ENCODE results near the gene CCL2.

The CCL2 gene

DNA sequence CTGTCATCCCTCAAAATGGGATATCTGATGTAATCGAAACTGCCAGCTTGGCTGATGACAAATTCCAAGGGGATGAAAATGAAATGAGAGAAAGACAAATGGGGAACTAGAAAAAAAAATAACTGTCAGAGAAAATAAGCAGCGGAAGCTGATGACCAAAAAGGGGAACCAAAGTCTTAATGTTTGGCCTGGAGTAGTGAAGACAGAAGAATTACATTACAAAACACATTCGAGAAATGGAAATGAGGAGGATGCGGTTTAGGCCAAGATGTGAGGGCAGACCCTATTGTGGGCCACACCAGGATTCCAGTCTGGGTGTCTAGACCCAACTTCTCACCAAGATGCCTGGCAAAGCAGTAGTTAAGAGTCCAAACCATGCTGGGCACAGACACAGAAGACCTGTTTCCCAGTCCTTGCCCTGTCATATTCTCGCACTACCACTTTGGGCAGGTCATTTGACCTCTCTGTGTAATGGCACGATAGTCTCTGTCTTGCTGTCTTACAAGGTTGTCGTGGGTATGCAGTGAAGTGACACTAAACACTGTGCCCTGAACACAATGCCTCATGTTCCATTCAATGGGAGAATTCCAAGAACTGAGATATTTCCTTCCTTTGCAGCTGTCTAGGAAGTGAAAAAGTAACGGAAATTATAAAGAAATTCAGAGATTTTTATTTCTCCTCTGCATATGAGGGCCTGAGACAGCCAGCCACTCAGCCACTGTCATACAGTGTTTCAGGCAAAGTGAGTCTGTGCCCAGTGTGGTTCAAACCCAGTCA, 12.3 kb upstream of the CCL2 start:
- no peak for DNase-seq

GRCh38 chr17:34243364-34244320, 11.4 kb upstream of the CCL2 start:
- no peak for DNase-seq

GRCh38 chr17:34245351-34245905, 9.7 kb upstream of the CCL2 start:
- DNase-seq, result no peak

DNA sequence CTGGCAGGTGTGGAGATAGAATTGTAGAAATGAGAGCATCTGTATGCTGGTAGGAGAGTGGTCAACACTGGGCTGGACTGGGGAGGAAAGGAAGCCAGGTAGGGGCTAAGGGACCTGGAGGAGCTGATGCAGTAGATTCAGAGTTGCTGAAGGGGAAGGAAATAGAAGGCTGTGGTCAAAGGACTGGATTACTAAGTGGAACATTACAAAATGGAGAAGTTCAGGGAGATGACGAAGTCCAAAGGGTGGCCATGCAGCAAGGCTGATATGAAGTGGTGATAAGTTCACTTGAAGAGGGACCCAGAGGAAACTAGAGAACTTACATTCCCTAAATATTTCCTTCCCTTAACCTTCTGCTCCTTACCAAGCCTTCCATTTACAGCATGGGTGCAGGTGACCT, 8.6 kb upstream of the CCL2 start:
- DNase-seq, result no peak

- DNase-seq, result no peak
Observed at GRCh38 chr17:34246881-34247280, 8.2 kb upstream of the CCL2 start.

DNA sequence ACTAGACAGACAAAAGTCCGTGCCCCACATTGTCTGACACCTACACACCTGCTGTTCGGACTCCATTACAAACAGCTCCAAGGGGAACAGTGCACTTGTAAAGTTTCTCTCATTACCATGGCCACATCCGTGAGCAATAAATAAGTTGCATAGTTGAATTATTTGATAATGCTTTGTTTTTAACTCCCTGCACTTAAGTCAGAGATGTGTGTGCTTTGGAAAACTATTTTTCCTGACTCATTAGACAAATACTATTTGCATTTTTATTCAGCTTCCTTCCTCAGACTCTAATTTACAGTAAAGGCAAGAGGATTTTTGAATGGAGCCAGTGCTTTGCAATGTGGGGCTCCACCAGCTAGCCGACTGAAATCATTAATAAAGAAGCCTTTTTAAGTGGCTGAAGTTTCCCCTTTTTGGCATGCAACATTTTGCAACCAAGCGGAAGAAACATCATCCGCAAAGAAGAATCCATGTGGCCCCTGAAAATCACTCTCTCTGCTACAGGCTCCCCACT, 6.5 kb upstream of the CCL2 start:
- no peak for DNase-seq

DNA sequence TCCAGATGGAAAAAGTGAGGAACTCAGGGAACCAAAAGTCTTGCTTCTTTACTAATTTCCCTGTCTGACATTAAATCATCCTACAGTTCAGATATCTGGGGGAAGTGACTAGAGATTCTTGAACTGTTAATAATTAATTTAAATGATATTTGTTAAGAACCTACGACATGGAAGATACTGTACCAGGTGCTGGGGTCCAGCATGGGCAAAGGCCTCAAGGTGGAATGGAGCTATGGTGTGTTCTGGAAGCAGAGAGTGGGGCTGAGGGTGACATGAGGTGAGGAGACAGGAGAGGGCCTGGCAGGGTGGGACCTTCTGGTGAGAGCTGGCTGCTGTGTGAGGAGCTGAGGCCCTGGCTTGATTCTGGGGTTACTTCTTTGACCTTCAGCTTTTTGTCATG, 6.0 kb upstream of the CCL2 start:
- no peak for DNase-seq

- no peak for DNase-seq
Observed at GRCh38 chr17:34249478-34249877, 5.6 kb upstream of the CCL2 start.

GRCh38 chr17:34251186-34251585, 3.9 kb upstream of the CCL2 start:
- no peak for DNase-seq

DNA sequence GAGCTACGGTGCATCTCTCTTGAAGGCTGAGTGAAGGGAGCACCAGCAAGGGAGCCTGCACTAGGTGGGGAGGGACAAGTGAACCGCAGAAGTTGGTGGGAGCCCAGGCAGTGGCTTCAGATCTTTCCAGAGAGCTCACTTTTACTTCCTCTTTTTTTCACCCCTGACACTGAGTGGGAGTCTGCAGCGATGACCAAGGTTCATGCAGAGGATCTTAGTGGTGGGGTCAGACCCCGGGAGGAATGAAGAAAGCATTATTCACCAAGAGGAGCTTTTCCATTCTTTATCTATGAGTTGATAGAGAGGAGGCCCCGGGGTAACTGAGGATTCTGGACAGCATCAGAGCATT, 3.0 kb upstream of the CCL2 start:
- DNase-seq, result no peak

DNA sequence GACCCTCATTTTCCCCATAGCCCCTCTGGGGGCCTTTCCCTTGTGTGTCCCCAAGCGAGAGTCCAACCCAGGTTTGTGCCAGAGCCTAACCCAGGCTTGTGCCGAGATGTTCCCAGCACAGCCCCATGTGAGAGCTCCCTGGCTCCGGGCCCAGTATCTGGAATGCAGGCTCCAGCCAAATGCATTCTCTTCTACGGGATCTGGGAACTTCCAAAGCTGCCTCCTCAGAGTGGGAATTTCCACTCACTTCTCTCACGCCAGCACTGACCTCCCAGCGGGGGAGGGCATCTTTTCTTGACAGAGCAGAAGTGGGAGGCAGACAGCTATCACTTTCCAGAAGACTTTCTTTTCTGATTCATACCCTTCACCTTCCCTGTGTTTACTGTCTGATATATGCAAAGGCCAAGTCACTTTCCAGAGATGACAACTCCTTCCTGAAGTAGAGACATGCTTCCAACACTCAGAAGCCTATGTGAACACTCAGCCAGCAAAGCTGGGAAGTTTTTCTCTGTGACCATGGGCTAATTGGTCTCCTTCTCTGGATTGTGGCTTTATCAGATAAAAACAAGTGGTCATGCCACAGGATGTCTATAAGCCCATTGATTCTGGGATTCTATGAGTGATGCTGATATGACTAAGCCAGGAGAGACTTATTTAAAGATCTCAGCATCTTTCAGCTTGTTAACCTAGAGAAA, 2.5 kb upstream of the CCL2 start:
- peak; percentile 29 for DNase-seq

GRCh38 chr17:34253139-34253525, 2.0 kb upstream of the CCL2 start:
- no peak for DNase-seq

DNA sequence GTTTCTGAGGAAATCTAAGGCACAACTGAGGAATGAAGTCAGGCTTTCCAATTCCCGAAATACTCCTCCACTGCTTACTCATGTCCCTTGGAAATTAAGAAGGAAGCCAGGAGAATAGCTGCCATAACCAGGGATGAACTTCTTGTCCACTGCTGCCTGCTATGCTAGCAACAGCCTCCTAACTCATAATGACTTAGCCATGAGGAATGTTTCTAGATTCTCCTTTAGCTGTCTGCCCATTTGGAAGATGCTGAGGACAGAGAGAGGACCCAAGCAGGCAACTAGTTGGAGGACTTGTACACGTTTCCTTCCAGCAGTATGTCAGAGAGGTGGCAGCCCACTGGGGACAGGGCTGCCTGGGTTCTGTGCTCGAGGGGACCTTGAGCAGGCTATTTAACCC, 939 bp upstream of the CCL2 start:
- no peak for DNase-seq

GRCh38 chr17:34255381-34255732, 272 bp downstream of the CCL2 start:
- DNase-seq, result no peak

DNA sequence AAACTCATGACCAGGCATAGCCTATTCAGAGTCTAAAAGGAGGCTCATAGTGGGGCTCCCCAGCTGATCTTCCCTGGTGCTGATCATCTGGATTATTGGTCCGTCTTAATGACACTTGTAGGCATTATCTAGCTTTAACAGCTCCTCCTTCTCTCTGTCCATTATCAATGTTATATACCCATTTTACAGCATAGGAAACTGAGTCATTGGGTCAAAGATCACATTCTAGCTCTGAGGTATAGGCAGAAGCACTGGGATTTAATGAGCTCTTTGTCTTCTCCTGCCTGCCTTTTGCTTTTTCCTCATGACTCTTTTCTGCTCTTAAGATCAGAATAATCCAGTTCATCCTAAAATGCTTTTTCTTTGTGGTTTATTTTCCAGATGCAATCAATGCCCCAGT, 756 bp downstream of the CCL2 start:
- no peak for DNase-seq

DNA sequence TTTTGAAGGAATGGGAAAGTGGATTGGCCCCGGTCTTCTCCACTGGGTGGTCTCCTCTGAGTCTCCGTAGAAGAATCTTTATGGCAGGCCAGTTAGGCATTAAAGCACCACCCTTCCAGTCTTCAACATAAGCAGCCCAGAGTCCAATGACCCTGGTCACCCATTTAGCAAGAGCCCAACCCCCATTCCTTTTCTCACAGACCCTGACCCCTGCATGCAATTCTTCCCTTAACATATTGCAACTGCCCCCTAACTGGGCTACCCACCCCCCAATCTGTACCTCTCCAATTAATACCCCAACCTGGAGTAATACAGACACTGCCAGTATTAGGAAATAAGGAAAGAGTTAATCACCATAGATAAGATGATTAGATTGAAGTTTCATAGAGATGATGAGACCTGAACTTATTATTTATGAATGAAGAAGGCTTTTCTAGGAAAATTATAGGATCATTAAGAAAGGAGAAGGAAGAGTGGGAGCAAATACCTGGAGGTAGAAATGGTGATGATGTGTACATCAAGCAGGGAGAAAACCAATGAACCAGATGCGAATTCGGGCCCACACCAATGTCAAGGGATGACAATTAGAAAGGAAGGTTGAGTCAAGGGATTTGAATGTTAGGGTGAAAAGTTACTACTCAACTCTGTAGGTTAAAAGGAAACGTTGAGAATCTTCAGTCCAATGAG, 2.4 kb downstream of the CCL2 start:
- no peak for DNase-seq

GRCh38 chr17:34257986-34258326, 2.9 kb downstream of the CCL2 start:
- no peak for DNase-seq

DNA sequence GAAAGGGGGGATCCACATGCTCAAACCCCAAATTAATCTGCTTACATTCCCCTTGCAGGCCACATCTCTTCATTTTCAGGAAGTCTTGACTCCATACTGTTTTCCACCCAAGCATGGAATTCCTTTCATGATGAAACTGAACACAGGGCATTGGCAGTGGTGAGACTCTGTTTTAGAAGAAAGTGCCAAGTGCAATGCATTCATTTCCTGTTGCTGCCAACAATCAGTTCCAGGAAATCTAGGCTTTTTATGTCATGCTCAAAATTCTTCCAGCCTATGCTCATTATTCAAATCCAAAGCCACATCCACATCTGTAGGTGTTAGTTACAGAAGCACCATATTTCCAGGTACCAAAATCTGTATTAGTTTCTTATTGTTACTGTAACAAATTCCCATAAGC, 4.1 kb downstream of the CCL2 start:
- no peak for DNase-seq

DNA sequence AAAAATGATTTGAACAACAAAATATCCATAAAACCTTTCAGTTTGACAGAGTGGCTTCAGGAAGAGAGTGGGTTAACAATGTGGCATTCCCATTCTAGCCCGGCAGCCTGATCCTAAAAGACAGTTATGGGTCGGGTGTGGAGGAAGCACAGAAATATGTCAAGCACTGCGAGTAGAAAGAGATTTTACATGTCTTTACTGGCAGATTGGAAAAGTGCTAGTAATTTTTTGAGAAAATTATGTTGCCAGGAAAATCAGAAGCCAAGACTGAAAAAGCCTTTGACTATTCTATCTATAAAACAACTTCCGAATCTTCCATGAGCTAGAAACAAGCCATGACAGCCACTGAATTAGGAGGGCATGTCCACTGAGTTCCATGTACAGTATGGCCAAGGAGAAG, 5.8 kb downstream of the CCL2 start:
- no peak for DNase-seq

GRCh38 chr17:34261568-34262337, 6.7 kb downstream of the CCL2 start:
- DNase-seq, result no peak

DNA sequence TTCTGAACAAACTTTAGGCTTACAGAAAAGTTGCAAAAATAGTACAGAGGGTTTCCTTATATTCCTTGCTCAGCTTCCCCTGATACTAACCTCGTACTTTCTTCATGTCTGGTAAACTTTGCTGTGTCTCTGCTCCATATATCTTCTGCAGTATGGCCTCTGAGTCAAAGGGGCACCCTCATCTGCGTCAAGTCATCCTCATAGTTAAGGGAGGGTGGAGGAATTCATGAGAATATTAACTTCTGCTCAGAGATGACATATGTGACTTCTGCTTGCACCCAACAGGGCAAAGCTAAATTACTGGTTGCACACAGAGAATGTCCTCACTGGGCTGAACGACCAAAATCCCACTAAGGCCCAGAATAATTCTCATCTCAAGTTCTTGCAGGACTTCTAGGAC, 10.6 kb downstream of the CCL2 start:
- no peak for DNase-seq

DNA sequence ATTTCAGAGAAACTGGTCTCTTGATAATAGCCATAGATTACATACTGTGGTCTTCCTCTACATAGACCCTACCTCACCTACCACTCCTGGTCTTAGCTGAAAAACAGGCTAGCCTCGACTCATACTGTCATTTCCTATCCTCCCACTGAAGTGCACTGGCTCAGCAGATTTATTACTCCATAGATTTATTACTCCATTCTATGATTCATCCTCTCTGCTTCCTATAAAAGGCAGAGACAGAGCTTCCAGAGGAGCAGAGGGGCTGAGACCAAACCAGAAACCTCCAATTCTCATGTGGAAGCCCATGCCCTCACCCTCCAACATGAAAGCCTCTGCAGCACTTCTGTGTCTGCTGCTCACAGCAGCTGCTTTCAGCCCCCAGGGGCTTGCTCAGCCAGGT, 14.9 kb downstream of the CCL2 start, which contains the start of gene CCL7:
CCL7 (plus strand) TSS at position 253 of the 400 bp plus-strand sequence; CDS start at position 323, 70 bp downstream.
- no peak for DNase-seq

Measured in NCI-H69 (cell line).